ENCODE measurements around the gene OR10Z1.

OR10Z1 gene

GRCh38 chr1:158604968-158605367 is at the start of gene OR10Z1:
OR10Z1 (plus strand) TSS chr1:158605268; CDS start chr1:158606439, 1,171 bp downstream.
- Histone ChIP-seq H3K4me1 (ENCODE audit: insufficient read depth, low read length) (no peaks in the 10 kb centered on the region), H3K9ac (ENCODE audit: low read length) (no peak within 1 kb of the TSS), H3K27ac (ENCODE audit: low read depth, low read length) (no peak within 1 kb of the TSS), H3K27me3 (ENCODE audit: control insufficient read depth in 1 of 2, insufficient read depth in 2 of 2, low read length in 2 of 2) (no peaks in the 10 kb centered on the region), H3K36me3 (ENCODE audit: insufficient read depth, low read length) (no peaks in the 10 kb centered on the region), H3K9me3 (ENCODE audit: low read length) (no peaks in the 10 kb centered on the region), H3K4me3 (ENCODE audit: low read depth in 1 of 2, low read length in 2 of 2) (no peak within 1 kb of the TSS)

GRCh38 chr1:158559696-158560095 is 45.4 kb upstream of the OR10Z1 start:
- no peaks in the 10 kb centered on the region for H3K27me3 ChIP-seq (ENCODE audit: control insufficient read depth in 1 of 2, insufficient read depth in 2 of 2, low read length in 2 of 2)
- H3K4me1 ChIP-seq (ENCODE audit: insufficient read depth, low read length) = no peaks in the 10 kb centered on the region
- no peaks in the 10 kb centered on the region for H3K36me3 ChIP-seq (ENCODE audit: insufficient read depth, low read length)
- no peak overlapping the region for H3K27ac ChIP-seq (ENCODE audit: low read depth, low read length)
- no peak overlapping the region for H3K4me3 ChIP-seq (ENCODE audit: low read depth in 1 of 2, low read length in 2 of 2)
- H3K9ac ChIP-seq (ENCODE audit: low read length) = no peak overlapping the region
- no peaks in the 10 kb centered on the region for H3K9me3 ChIP-seq (ENCODE audit: low read length)

- H3K27me3 ChIP-seq (ENCODE audit: control insufficient read depth in 1 of 2, insufficient read depth in 2 of 2, low read length in 2 of 2) = no peaks in the 10 kb centered on the region
- H3K9me3 ChIP-seq (ENCODE audit: low read length) = no peaks in the 10 kb centered on the region
- H3K27ac ChIP-seq (ENCODE audit: low read depth, low read length) = no peak overlapping the region
- no peak overlapping the region for H3K4me3 ChIP-seq (ENCODE audit: low read depth in 1 of 2, low read length in 2 of 2)
- H3K36me3 ChIP-seq (ENCODE audit: insufficient read depth, low read length) = no peaks in the 10 kb centered on the region
- no peak overlapping the region for H3K9ac ChIP-seq (ENCODE audit: low read length)
- H3K4me1 ChIP-seq (ENCODE audit: insufficient read depth, low read length) = no peaks in the 10 kb centered on the region
These were observed 41.2 kb upstream of the OR10Z1 start for GRCh38 chr1:158563853-158564252.

- H3K36me3 ChIP-seq (ENCODE audit: insufficient read depth, low read length) = no peaks in the 10 kb centered on the region
- no peaks in the 10 kb centered on the region for H3K4me1 ChIP-seq (ENCODE audit: insufficient read depth, low read length)
- H3K9ac ChIP-seq (ENCODE audit: low read length) = no peak overlapping the region
- no peaks in the 10 kb centered on the region for H3K9me3 ChIP-seq (ENCODE audit: low read length)
- H3K27ac ChIP-seq (ENCODE audit: low read depth, low read length) = no peak overlapping the region
- H3K4me3 ChIP-seq (ENCODE audit: low read depth in 1 of 2, low read length in 2 of 2) = no peak overlapping the region
- H3K27me3 ChIP-seq (ENCODE audit: control insufficient read depth in 1 of 2, insufficient read depth in 2 of 2, low read length in 2 of 2) = no peaks in the 10 kb centered on the region
These were observed 40.5 kb upstream of the OR10Z1 start for GRCh38 chr1:158564608-158565007.

GRCh38 chr1:158570480-158570879 is 34.6 kb upstream of the OR10Z1 start, which contains the start of gene OR6P1:
OR6P1 (minus strand) TSS chr1:158570580; CDS start chr1:158563604, 6,976 bp downstream.
- H3K9ac ChIP-seq (ENCODE audit: low read length) = no peak within 1 kb of the TSS
- no peaks in the 10 kb centered on the region for H3K4me1 ChIP-seq (ENCODE audit: insufficient read depth, low read length)
- H3K9me3 ChIP-seq (ENCODE audit: low read length) = no peaks in the 10 kb centered on the region
- no peak within 1 kb of the TSS for H3K27ac ChIP-seq (ENCODE audit: low read depth, low read length)
- H3K36me3 ChIP-seq (ENCODE audit: insufficient read depth, low read length) = no peaks in the 10 kb centered on the region
- H3K27me3 ChIP-seq (ENCODE audit: control insufficient read depth in 1 of 2, insufficient read depth in 2 of 2, low read length in 2 of 2) = no peaks in the 10 kb centered on the region
- no peak within 1 kb of the TSS for H3K4me3 ChIP-seq (ENCODE audit: low read depth in 1 of 2, low read length in 2 of 2)

GRCh38 chr1:158572226-158572625 is 32.8 kb upstream of the OR10Z1 start:
- H3K36me3 ChIP-seq (ENCODE audit: insufficient read depth, low read length) = no peaks in the 10 kb centered on the region
- no peaks in the 10 kb centered on the region for H3K4me1 ChIP-seq (ENCODE audit: insufficient read depth, low read length)

GRCh38 chr1:158577561-158577960 is 27.5 kb upstream of the OR10Z1 start:
- Histone ChIP-seq H3K27me3 (ENCODE audit: control insufficient read depth in 1 of 2, insufficient read depth in 2 of 2, low read length in 2 of 2) (no peaks in the 10 kb centered on the region), H3K9ac (ENCODE audit: low read length) (no peak overlapping the region), H3K4me1 (ENCODE audit: insufficient read depth, low read length) (no peaks in the 10 kb centered on the region), H3K36me3 (ENCODE audit: insufficient read depth, low read length) (no peaks in the 10 kb centered on the region), H3K27ac (ENCODE audit: low read depth, low read length) (no peak overlapping the region), H3K9me3 (ENCODE audit: low read length) (no peaks in the 10 kb centered on the region), H3K4me3 (ENCODE audit: low read depth in 1 of 2, low read length in 2 of 2) (no peak overlapping the region)

More at GRCh38 chr1:158572226-158572625, 32.8 kb upstream of the OR10Z1 start:
- Histone ChIP-seq H3K4me3 (ENCODE audit: low read depth in 1 of 2, low read length in 2 of 2) (no peak overlapping the region), H3K9me3 (ENCODE audit: low read length) (no peaks in the 10 kb centered on the region), H3K27ac (ENCODE audit: low read depth, low read length) (no peak overlapping the region), H3K27me3 (ENCODE audit: control insufficient read depth in 1 of 2, insufficient read depth in 2 of 2, low read length in 2 of 2) (no peaks in the 10 kb centered on the region), H3K9ac (ENCODE audit: low read length) (no peak overlapping the region)

- Histone ChIP-seq H3K4me3 (ENCODE audit: low read depth in 1 of 2, low read length in 2 of 2) (no peak within 1 kb of the TSS), H3K27ac (ENCODE audit: low read depth, low read length) (no peak within 1 kb of the TSS), H3K27me3 (ENCODE audit: control insufficient read depth in 1 of 2, insufficient read depth in 2 of 2, low read length in 2 of 2) (no peaks in the 10 kb centered on the region), H3K9me3 (ENCODE audit: low read length) (no peaks in the 10 kb centered on the region), H3K9ac (ENCODE audit: low read length) (no peak within 1 kb of the TSS), H3K36me3 (ENCODE audit: insufficient read depth, low read length) (no peaks in the 10 kb centered on the region), H3K4me1 (ENCODE audit: insufficient read depth, low read length) (no peaks in the 10 kb centered on the region)
These were observed 25.3 kb upstream of the OR10Z1 start, which contains the start of gene OR10X1 for GRCh38 chr1:158579733-158580132. OR10X1 (minus strand) TSS chr1:158579899; CDS start chr1:158579899, 0 bp downstream.

- no peaks in the 10 kb centered on the region for H3K4me1 ChIP-seq (ENCODE audit: insufficient read depth, low read length)
- H3K9ac ChIP-seq (ENCODE audit: low read length) = no peak overlapping the region
- no peak overlapping the region for H3K4me3 ChIP-seq (ENCODE audit: low read depth in 1 of 2, low read length in 2 of 2)
- H3K9me3 ChIP-seq (ENCODE audit: low read length) = no peaks in the 10 kb centered on the region
- no peak overlapping the region for H3K27ac ChIP-seq (ENCODE audit: low read depth, low read length)
- H3K36me3 ChIP-seq (ENCODE audit: insufficient read depth, low read length) = no peaks in the 10 kb centered on the region
- no peaks in the 10 kb centered on the region for H3K27me3 ChIP-seq (ENCODE audit: control insufficient read depth in 1 of 2, insufficient read depth in 2 of 2, low read length in 2 of 2)
These were observed 21.1 kb upstream of the OR10Z1 start for GRCh38 chr1:158583962-158584361.

GRCh38 chr1:158586942-158587341 is 18.1 kb upstream of the OR10Z1 start:
- H3K9me3 ChIP-seq (ENCODE audit: low read length) = no peaks in the 10 kb centered on the region
- no peaks in the 10 kb centered on the region for H3K27me3 ChIP-seq (ENCODE audit: control insufficient read depth in 1 of 2, insufficient read depth in 2 of 2, low read length in 2 of 2)
- H3K4me3 ChIP-seq (ENCODE audit: low read depth in 1 of 2, low read length in 2 of 2) = no peak overlapping the region
- no peak overlapping the region for H3K27ac ChIP-seq (ENCODE audit: low read depth, low read length)
- no peaks in the 10 kb centered on the region for H3K36me3 ChIP-seq (ENCODE audit: insufficient read depth, low read length)
- H3K9ac ChIP-seq (ENCODE audit: low read length) = no peak overlapping the region
- no peaks in the 10 kb centered on the region for H3K4me1 ChIP-seq (ENCODE audit: insufficient read depth, low read length)

GRCh38 chr1:158600735-158601134 is 4.3 kb upstream of the OR10Z1 start:
- Histone ChIP-seq H3K27ac (ENCODE audit: low read depth, low read length) (no peak overlapping the region), H3K4me1 (ENCODE audit: insufficient read depth, low read length) (no peaks in the 10 kb centered on the region), H3K9ac (ENCODE audit: low read length) (no peak overlapping the region), H3K9me3 (ENCODE audit: low read length) (peaks cover 6% of the 10 kb centered on the region), H3K4me3 (ENCODE audit: low read depth in 1 of 2, low read length in 2 of 2) (no peak overlapping the region), H3K36me3 (ENCODE audit: insufficient read depth, low read length) (no peaks in the 10 kb centered on the region), H3K27me3 (ENCODE audit: control insufficient read depth in 1 of 2, insufficient read depth in 2 of 2, low read length in 2 of 2) (no peaks in the 10 kb centered on the region)

GRCh38 chr1:158607296-158607695 is 2.2 kb downstream of the OR10Z1 start:
- Histone ChIP-seq H3K27ac (ENCODE audit: low read depth, low read length) (no peak overlapping the region), H3K27me3 (ENCODE audit: control insufficient read depth in 1 of 2, insufficient read depth in 2 of 2, low read length in 2 of 2) (no peaks in the 10 kb centered on the region), H3K9me3 (ENCODE audit: low read length) (no peaks in the 10 kb centered on the region), H3K4me3 (ENCODE audit: low read depth in 1 of 2, low read length in 2 of 2) (no peak overlapping the region), H3K4me1 (ENCODE audit: insufficient read depth, low read length) (no peaks in the 10 kb centered on the region), H3K9ac (ENCODE audit: low read length) (no peak overlapping the region), H3K36me3 (ENCODE audit: insufficient read depth, low read length) (no peaks in the 10 kb centered on the region)
